C4-2B (cell line): ENCODE measurements around the gene NRIP2.

Source experiments
- H3K27ac ChIP-seq: fragments of 450-650 bp; 2 replicates; pipeline ENCODE4 v1.5.1; 2017
- CTCF ChIP-seq: fragments of 450-650 bp; conservative IDR thresholded peaks from 2 replicates; pipeline ENCODE4 v1.5.1; 2017; ENCODE audit warnings: mild to moderate bottlenecking
- ZFX ChIP-seq: fragments of 450-650 bp; IDR thresholded peaks from 2 replicates; pipeline ENCODE4 v1.6.1; 2017

NRIP2 gene

GRCh38 chr12:2856051-2856450 lies 21.2 kb upstream of the NRIP2 start:
- TF ChIP-seq ZFX (no peak), CTCF (no peak)
- H3K27ac ChIP-seq, result no peak overlapping the region

DNA sequence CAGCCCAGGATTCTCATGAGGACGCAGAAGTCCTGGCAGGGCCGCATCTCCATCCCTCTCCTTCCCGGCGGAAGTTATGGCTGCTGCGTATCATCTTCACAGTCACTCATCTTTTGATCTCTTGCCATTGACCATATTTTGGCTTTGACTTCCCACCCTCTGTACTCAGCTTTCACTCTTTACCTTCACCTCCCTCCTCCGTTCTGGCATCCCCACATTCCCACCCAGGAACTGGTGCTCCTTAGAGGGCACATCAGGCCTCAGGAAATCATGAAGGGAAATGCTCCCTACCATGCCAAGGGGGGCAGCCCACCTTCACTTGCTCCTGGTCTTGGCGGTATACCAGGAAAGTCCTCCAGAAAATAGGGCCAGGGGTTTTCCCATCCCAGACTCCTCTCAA lies 20.7 kb upstream of the NRIP2 start:
- TF ChIP-seq CTCF (no peak), ZFX (no peak)
- no peak overlapping the region for H3K27ac ChIP-seq

GRCh38 chr12:2854669-2855453 lies 20.0 kb upstream of the NRIP2 start:
- H3K27ac ChIP-seq, result no peak overlapping the region
- TF ChIP-seq CTCF (no peak), ZFX (no peak)

DNA sequence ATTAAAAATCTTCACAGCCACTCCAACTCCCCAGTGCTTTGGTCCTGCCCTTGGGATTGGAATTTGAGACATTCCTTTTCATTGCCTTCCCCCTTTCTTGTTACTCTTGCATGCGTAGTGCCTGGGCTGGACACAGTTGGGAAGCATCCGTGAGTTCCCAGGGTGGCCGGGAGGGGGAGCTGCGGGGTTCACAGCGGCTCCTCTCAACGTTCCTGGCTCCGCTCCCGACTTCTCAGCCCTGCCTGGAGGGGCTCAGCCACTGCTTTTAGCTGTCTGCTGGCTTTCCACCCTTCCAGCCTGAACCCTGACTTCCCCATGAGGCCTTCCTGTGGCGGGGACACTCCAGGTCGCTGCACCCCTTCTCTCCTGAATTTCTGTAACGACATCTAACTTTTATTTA lies 18.8 kb upstream of the NRIP2 start:
- H3K27ac ChIP-seq, result no peak overlapping the region
- TF ChIP-seq CTCF, result peak; percentile 94
- no peak for TF ChIP-seq ZFX

GRCh38 chr12:2851931-2852330 lies 17.1 kb upstream of the NRIP2 start:
- no peak for TF ChIP-seq CTCF
- no peak for TF ChIP-seq ZFX
- no peak overlapping the region for H3K27ac ChIP-seq

DNA sequence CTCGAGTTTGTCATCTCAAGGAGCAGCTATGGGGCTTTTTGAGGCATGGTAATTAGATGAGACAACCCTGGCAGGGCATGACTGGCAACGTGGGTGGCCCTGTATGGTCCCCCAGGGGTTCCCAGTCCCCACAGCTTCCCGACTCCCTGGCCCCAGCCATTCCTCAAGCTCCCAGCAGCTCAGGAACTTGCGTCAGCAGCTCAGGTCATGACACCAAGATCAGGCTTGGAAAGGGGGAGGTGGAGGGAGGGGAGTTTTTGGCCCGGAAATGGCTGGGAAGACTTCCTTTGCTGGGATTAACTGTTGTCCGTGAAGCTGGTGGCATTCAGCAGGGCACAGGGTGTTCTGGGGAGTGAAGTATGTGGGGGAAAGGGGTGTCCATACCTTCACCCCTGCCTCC lies 10.4 kb upstream of the NRIP2 start:
- no peak for TF ChIP-seq CTCF
- TF ChIP-seq ZFX, result no peak
- H3K27ac ChIP-seq, result no peak overlapping the region

GRCh38 chr12:2844786-2845185 lies 10.0 kb upstream of the NRIP2 start:
- H3K27ac ChIP-seq, result no peak overlapping the region
- TF ChIP-seq ZFX (no peak), CTCF (no peak)
